Colonic mucosa (tissue), 4 donors: ENCODE measurements around the gene DAP3. TPM values are rescaled to one million over a fixed set of nuclear protein-coding genes. Genes with fewer than 3 reads are reported as not detected.
"Not testable (repeated sequence)": the region's sequence is repeated elsewhere in the genome, so short reads cannot be mapped to it uniquely, and the experiment has no call there.

Experiments used
- DNase-seq: peaks from one replicate; pipeline ENCODE4 v3.0.0-alpha.2; 2020
- H3K27ac ChIP-seq: fragments of 200-600 bp; one replicate; pipeline ENCODE4 v1.8.0; 2021
- H3K27me3 ChIP-seq: fragments of 200-600 bp; one replicate; pipeline ENCODE4 v1.8.0; 2021
- H3K36me3 ChIP-seq: fragments of 200-600 bp; one replicate; pipeline ENCODE4 v1.8.0; 2021
- H3K4me1 ChIP-seq: fragments of 200-600 bp; one replicate; pipeline ENCODE4 v1.8.0; 2021; ENCODE audit warnings: mild to moderate bottlenecking
- H3K4me3 ChIP-seq: fragments of 200-600 bp; one replicate; pipeline ENCODE4 v1.8.0; 2021
- H3K9ac ChIP-seq, 2 donors: one replicate each; pipeline ENCODE4 v1.7.0; 2013; ENCODE audit warnings: control low read depth in 2 of 2, low read depth in 2 of 2, low read length in 2 of 2
- H3K9me3 ChIP-seq: fragments of 200-600 bp; one replicate; pipeline ENCODE4 v1.8.0; 2021
- intact Hi-C: fragments of 100-400 bp; cut with DNase I; formaldehyde crosslinking; loops from one replicate; pipeline ENCODE4 v1.14.1; 2022
- total RNA-seq, 2 donors: library from RNA; stranded (reverse); fragmentation: NEBNext Ultra II Directional in 1 of 2; extraction: Animal tissue kit (Norgen Biotek cat#: 25700) in 1 of 2; gene quantifications; one replicate each; pipeline ENCODE4 v1.2.1, GENCODE V29; 2021
- TF ChIP-seq, protein P1 (sequence below): fragments of 200-600 bp; IDR thresholded peaks from one replicate; pipeline ENCODE4 v1.8.0; 2022; ENCODE audit warnings: antibody characterized with exemption, mild to moderate bottlenecking
- donor health status: healthy.
- donor health status: DM: no; HTN: no; CAD: no.
- donor health status: DM: no; HTN: no; CAD: no.

The DAP3 gene
- total RNA-seq, 2 donors from 2014 or later, result 75.7 to 106 TPM

DNA sequence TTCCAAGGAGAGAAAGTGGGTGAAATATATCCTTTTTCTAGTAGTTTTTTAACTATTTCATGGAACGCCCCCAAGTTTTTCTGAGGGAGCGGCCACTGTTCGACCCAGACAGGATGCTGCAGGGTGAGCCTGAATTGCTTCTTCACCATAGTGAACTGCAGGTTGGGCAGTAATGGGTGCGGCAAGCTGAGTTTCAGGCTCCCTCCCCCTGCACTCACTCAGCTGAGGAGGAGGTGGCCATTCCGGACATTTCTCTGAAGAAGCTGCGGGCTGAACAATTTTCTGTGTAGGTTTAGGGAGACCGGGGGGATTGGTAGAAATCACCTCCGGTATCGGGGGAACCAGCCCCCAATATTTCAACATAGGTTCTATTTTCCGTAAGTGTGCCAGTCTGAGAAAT is 8.2 kb downstream of the DAP3 start:
- no peaks in the 10 kb centered on the region for H3K4me1 ChIP-seq
- intact Hi-C loops, result no loop called here
- no peak for DNase-seq
- H3K27me3 ChIP-seq, result no peaks in the 10 kb centered on the region
- H3K4me3 ChIP-seq, result no peak overlapping the region
- H3K36me3 ChIP-seq, result no peaks in the 10 kb centered on the region
- H3K9ac ChIP-seq, result no peak overlapping the region
- TF ChIP-seq, protein P1, sequence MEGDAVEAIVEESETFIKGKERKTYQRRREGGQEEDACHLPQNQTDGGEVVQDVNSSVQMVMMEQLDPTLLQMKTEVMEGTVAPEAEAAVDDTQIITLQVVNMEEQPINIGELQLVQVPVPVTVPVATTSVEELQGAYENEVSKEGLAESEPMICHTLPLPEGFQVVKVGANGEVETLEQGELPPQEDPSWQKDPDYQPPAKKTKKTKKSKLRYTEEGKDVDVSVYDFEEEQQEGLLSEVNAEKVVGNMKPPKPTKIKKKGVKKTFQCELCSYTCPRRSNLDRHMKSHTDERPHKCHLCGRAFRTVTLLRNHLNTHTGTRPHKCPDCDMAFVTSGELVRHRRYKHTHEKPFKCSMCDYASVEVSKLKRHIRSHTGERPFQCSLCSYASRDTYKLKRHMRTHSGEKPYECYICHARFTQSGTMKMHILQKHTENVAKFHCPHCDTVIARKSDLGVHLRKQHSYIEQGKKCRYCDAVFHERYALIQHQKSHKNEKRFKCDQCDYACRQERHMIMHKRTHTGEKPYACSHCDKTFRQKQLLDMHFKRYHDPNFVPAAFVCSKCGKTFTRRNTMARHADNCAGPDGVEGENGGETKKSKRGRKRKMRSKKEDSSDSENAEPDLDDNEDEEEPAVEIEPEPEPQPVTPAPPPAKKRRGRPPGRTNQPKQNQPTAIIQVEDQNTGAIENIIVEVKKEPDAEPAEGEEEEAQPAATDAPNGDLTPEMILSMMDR, result no peak
- no peaks in the 10 kb centered on the region for H3K9me3 ChIP-seq
- no peak overlapping the region for H3K27ac ChIP-seq

DNA sequence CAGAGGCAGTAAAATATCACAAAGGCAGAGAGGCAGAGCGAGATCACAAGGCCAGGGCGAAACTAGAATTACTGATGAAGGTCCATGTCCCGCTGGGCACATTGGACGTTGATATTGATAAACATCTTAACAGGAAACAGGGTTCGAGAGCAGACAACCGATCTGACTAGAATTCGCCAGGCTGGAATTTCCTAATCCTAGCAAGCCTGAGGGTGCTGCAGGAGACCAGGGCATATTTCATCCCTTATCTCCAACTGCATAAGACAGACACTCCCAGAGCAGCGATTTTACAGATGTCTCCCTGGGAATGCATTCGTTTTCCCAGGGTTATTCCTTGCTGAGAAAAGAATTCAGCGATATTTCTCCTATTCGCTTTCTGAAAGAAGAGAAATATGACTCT is 8.7 kb downstream of the DAP3 start:
- H3K27me3 ChIP-seq, H3K27ac ChIP-seq, H3K4me1 ChIP-seq, H3K9ac ChIP-seq, H3K36me3 ChIP-seq, DNase-seq, intact Hi-C loops, H3K9me3 ChIP-seq, H3K4me3 ChIP-seq: not testable (repeated sequence)

DNA sequence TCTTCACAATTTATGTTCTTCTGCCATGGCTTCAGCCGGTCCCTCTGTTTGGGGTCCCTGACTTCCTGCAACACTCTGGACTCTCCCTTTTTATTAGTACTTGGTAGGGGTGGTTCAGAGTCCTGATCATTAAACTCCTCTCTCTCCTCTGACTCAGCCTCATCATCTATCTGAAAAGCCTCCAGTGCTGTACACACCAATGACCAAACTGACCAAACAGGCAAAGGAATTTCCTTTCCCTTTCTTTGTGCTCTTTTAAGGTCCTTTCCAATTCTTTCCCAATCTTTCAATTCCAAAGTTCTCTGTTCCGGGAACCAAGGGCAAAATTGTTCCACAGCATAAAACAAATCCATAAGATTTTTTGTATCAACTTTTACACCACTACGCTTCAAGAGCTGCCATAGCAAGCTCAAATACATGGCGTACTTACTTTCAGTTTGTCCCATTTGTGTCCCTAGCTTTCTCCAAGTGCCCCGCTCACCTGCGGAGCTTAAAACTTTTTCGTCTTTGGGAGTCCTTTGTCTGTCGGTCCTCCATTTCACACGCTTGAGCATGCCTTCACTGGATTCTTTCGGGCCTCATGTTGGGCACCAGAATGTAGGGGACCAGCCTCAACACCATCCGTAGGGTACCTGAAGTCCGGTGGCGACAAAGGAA is 9.6 kb downstream of the DAP3 start:
- intact Hi-C loops, result no loop called here
- no peaks in the 10 kb centered on the region for H3K9me3 ChIP-seq

DNA sequence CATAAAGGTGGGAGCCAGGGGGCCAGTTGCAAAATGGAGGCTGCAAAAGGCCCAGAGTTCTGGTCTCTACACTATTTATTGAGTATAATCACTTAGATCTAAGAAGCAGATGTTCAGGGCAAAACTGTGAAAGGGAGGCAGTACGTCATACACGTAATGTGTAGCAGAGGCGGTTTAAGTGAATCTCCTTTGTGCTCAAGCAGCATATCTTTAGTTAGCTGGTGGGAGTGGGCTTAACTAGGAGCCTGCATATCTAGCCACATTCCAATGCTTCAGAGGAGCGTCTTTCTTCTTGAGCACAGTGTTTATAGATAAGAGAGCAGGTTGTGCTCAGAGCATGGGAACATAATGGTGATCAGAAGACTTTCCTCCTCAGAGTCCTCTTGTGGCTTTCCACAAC is 10.2 kb downstream of the DAP3 start:
- H3K36me3 ChIP-seq, H3K27me3 ChIP-seq, H3K4me3 ChIP-seq, intact Hi-C loops, DNase-seq, H3K9me3 ChIP-seq, H3K27ac ChIP-seq, H3K9ac ChIP-seq, H3K4me1 ChIP-seq: not testable (repeated sequence)

More for the DNA sequence above, 9.6 kb downstream of the DAP3 start:
- TF ChIP-seq, protein P1, result no peak
- Histone ChIP-seq H3K27me3 (no peaks in the 10 kb centered on the region), H3K27ac (no peak overlapping the region), H3K9ac (no peak overlapping the region), H3K4me3 (no peak overlapping the region), H3K4me1 (no peaks in the 10 kb centered on the region), H3K36me3 (no peaks in the 10 kb centered on the region)
- DNase-seq, result no peak

DNA sequence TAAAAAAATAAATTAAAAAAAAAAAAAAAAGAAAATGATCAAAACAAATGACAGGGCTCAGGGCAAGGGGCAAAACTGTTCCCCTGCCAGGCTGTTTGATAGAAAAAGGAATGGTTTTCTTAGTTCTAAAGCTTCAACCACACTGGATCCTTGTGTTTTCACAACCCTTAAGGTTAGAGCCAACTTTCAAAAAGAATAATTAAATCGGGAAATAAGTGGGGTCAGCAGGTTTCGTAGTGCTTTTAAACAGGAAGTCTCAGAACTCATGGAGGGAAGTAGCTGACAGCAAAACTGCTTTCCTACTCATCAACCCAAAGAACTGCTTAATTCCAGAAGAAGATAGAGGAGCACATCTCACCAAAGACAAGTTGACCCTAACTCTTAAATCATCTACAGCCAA is 12.8 kb downstream of the DAP3 start:
- H3K9me3 ChIP-seq, H3K27me3 ChIP-seq, H3K4me3 ChIP-seq, H3K27ac ChIP-seq, H3K4me1 ChIP-seq, H3K36me3 ChIP-seq, DNase-seq, H3K9ac ChIP-seq, intact Hi-C loops: not testable (repeated sequence)

DNA sequence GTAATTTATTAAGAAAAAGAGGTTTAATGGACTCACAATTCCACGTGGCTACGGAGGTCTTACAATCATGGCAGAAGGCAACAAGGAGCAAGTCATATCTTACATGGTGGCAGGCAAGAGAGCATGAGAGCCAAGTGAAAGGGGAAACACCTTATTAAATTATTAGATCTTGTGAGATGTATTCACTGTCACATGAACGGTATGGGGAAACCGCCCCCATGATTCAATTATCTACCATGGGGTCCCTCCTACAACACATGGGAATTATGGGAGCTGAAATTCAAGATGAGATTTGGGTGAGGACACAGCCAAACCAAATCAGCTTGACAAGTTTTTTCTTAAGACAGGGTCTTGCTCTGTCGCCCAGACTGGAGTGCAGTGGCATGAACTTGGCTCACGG is 14.3 kb downstream of the DAP3 start:
- no peak overlapping the region for H3K27ac ChIP-seq
- H3K36me3 ChIP-seq, result no peaks in the 10 kb centered on the region
- no peaks in the 10 kb centered on the region for H3K4me1 ChIP-seq
- no peaks in the 10 kb centered on the region for H3K9me3 ChIP-seq
- H3K4me3 ChIP-seq, result no peak overlapping the region
- intact Hi-C loops, result no loop called here
- TF ChIP-seq, protein P1, result no peak
- no peaks in the 10 kb centered on the region for H3K27me3 ChIP-seq
- no peak for DNase-seq
- H3K9ac ChIP-seq, result no peak overlapping the region

DNA sequence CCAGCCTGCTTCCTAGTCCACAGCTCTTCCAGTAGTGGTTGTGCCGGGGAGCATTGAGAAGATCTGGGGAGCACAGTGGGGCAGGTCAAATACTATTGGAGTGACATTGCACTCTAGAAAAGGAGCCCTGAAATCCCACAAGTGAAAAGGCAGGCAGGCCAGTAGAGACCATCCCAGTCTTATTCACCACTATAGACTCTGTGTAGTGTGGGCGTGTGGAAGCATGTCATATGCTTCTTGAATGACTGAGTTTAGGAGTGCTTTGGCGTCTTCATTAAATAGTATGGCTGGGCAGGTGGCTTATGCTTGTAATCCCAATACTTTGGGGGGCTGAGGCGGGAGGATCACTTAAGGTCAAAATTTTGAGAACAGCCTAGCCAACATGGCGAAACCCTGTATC is 15.5 kb downstream of the DAP3 start:
- H3K4me1 ChIP-seq, H3K9me3 ChIP-seq, H3K9ac ChIP-seq, intact Hi-C loops, H3K27me3 ChIP-seq, H3K36me3 ChIP-seq, H3K27ac ChIP-seq, DNase-seq, H3K4me3 ChIP-seq: not testable (repeated sequence)
